ENCODE results near the gene CYBRD1. TPM values are rescaled to one million over a fixed set of nuclear protein-coding genes. Genes with fewer than 3 reads are reported as not detected.

The CYBRD1 gene
- total and polyA plus RNA-seq, 8 donors = 12.2 to 150 (median 45.9) TPM

DNA sequence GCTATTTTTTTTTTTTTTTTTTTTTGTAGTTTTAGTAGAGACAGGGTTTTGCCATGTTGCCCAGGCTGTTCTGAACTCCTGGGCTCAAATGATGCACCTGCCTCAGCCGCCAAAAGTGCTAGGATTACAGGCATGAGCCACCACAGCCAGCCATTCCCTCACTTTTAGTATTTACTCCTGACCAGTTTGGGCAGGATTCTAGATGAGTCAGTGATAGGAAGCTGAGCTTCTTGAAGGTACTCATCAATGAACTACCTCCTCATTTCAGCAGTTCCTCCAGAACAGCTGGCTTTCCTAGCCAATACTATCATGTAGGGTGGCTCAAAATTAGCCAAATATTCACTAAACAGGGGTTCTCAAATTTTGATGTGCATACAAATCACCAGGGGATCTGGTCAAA lies 57.2 kb downstream of the CYBRD1 start:
- Histone ChIP-seq H3K36me3 (no peaks in the 10 kb centered on the region), H3K27me3 (no peaks in the 10 kb centered on the region), H3K4me3 (no peak overlapping the region), H3K4me1 (no peaks in the 10 kb centered on the region), H3K27ac (no peak overlapping the region), H3K9me3 (no peaks in the 10 kb centered on the region)
- TF ChIP-seq CTCF (IDR thresholded peaks at IDR 0.05) = no peak
- no peak for TF ChIP-seq EP300 (IDR thresholded peaks at IDR 0.05)
- no peak for TF ChIP-seq POLR2A (IDR thresholded peaks at IDR 0.05)
- TF ChIP-seq POLR2AphosphoS5 (IDR thresholded peaks at IDR 0.05) = no peak
- DNase-seq = no peak
- WGBS, 5 donors = 80 to 94% (median 89%) methylated on average over 1 of the region's 1 CpG
- intact Hi-C loops (cut with DNase I; ENCODE audit: low total_unique reads) = no loop called here

- no peak for DNase-seq
- intact Hi-C loops (cut with DNase I; ENCODE audit: low total_unique reads) = no loop called here
- no peak overlapping the region for H3K27ac ChIP-seq
- H3K36me3 ChIP-seq = no peaks in the 10 kb centered on the region
- H3K4me1 ChIP-seq = no peaks in the 10 kb centered on the region
- H3K27me3 ChIP-seq = peaks cover 0 to 5% (median 0%) of the 10 kb centered on the region in 3 donors
- H3K4me3 ChIP-seq = no peak overlapping the region
- TF ChIP-seq CTCF (IDR thresholded peaks at IDR 0.05) = no peak
- 59 to 96% (median 84%) methylated on average over 1 of the region's 1 CpG for WGBS, 5 donors
- H3K9me3 ChIP-seq = no peaks in the 10 kb centered on the region
Observed at GRCh38 chr2:171583566-171583965, 61.3 kb downstream of the CYBRD1 start.

GRCh38 chr2:171584001-171584400 lies 61.7 kb downstream of the CYBRD1 start:
- no peaks in the 10 kb centered on the region for H3K36me3 ChIP-seq
- H3K4me1 ChIP-seq = no peaks in the 10 kb centered on the region
- H3K4me3 ChIP-seq = no peak overlapping the region
- intact Hi-C loops (cut with DNase I; ENCODE audit: low total_unique reads) = no loop called here
- DNase-seq = no peak
- TF ChIP-seq EP300 (IDR thresholded peaks at IDR 0.05) (no peak), POLR2A (IDR thresholded peaks at IDR 0.05) (no peak), CTCF (IDR thresholded peaks at IDR 0.05) (no peak), POLR2AphosphoS5 (IDR thresholded peaks at IDR 0.05) (no peak)
- no peaks in the 10 kb centered on the region for H3K9me3 ChIP-seq
- H3K27me3 ChIP-seq = peaks cover 0 to 5% (median 0%) of the 10 kb centered on the region in 3 donors
- WGBS, 5 donors = 83 to 90% (median 89%) methylated on average over 1 of the region's 1 CpG
- H3K27ac ChIP-seq = no peak overlapping the region

DNA sequence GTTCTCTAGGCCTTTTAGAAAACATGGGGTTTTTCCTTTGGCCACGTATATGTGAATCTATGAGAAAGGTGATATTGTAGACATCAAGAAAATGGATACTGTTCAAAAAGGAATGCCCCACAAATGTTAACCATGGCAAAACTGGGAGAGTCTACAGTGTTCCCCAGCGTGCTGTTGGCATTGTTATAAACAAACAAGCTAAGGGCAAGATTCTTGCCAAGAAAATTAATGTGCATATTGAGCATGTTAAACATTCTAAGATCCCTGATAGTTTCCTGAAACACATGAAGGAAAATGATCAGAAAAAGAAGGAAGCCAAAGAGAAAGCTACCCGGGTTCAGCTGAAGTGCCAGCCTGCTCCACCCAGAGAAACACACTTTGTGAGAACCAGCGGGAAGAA lies 64.9 kb downstream of the CYBRD1 start:
- H3K27me3 ChIP-seq = peaks cover 0 to 5% (median 0%) of the 10 kb centered on the region in 3 donors
- no peaks in the 10 kb centered on the region for H3K36me3 ChIP-seq
- DNase-seq = no peak
- no peak overlapping the region for H3K27ac ChIP-seq
- no peak overlapping the region for H3K4me3 ChIP-seq
- H3K4me1 ChIP-seq = no peaks in the 10 kb centered on the region
- WGBS, 5 donors = 54 to 74% (median 59%) methylated on average over 4 of the region's 4 CpGs
- peaks cover 0 to 10% (median 2%) of the 10 kb centered on the region in 4 donors for H3K9me3 ChIP-seq
- intact Hi-C loops (cut with DNase I; ENCODE audit: low total_unique reads) = no loop called here
- no peak for TF ChIP-seq CTCF (IDR thresholded peaks at IDR 0.05)

DNA sequence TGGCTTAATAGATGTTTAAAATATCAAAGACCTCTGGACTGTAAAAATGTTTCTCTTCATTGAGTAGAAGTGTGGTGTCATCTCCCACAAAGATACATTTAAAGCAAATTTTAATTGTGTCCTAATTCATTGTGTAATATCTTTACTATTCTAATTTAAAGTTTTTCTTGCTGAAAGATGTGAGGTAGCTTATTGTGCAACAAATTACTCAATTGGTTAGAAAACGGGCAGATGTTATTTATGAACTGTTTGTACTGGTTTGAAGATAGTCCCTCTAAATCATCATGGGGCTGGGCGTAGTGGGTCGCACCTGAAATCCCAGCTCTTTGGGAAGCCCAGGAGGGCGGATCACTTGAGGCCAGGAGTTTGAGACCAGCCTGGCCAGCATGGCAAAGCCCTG lies 65.3 kb downstream of the CYBRD1 start:
- no peak for DNase-seq
- H3K4me3 ChIP-seq = no peak overlapping the region
- H3K27me3 ChIP-seq = peaks cover 0 to 5% (median 0%) of the 10 kb centered on the region in 3 donors
- H3K27ac ChIP-seq = no peak overlapping the region
- no peaks in the 10 kb centered on the region for H3K36me3 ChIP-seq
- peaks cover 0 to 10% (median 2%) of the 10 kb centered on the region in 4 donors for H3K9me3 ChIP-seq
- 77 to 94% (median 88%) methylated on average over 4 of the region's 4 CpGs for WGBS, 5 donors
- no peaks in the 10 kb centered on the region for H3K4me1 ChIP-seq
- TF ChIP-seq EP300 (IDR thresholded peaks at IDR 0.05) (no peak), POLR2AphosphoS5 (IDR thresholded peaks at IDR 0.05) (no peak), CTCF (IDR thresholded peaks at IDR 0.05) (no peak), POLR2A (IDR thresholded peaks at IDR 0.05) (no peak)
- intact Hi-C loops (cut with DNase I; ENCODE audit: low total_unique reads) = no loop called here
